ENCODE data around the gene NAT14. TPM values are rescaled to one million over a fixed set of nuclear protein-coding genes. Genes with fewer than 3 reads are reported as not detected.

The NAT14 gene
- total RNA-seq, 1 donor from 2014 or later = 33.1 TPM

DNA sequence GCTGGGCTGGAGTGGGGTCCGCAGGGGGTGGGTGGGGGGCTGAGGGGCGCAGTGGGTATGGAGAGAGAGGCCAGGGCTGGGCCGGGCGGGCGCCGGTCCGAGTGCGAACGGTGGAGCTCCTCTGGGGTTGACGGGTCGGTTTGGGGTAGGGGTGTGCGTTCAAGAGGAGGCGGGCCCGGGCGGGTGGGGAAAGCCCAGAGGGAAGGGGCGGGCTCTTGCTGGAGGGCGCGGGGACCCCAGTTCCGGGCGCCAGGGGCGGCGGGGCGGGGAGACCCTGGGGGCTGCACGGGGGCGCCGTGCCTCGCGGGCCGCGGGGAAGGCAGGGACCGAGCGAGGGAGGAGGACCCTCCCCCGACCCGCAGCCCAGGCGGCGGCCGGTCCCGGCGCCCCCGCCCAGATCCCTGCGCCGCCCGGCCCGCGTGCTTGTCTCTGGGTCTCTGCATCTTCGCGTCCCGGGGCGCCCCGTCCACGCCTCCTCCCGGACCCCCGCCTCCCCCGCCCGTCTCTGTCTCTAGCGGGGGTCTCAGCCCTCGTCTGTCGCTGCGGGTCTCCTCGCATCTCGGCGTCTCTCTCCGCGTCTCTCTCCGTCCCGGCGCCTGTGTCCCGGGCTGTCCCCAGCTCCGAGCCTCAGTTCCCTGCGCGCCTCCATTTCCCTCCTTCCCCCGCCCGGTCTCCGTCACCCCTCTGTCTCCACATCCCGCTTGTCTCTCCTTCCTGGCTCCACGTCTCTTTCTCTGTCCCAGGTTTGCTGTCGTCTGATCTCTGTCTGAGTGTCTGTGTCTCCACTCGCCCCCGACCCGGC lies 33.6 kb upstream of the NAT14 start:
- TF ChIP-seq, protein P1, sequence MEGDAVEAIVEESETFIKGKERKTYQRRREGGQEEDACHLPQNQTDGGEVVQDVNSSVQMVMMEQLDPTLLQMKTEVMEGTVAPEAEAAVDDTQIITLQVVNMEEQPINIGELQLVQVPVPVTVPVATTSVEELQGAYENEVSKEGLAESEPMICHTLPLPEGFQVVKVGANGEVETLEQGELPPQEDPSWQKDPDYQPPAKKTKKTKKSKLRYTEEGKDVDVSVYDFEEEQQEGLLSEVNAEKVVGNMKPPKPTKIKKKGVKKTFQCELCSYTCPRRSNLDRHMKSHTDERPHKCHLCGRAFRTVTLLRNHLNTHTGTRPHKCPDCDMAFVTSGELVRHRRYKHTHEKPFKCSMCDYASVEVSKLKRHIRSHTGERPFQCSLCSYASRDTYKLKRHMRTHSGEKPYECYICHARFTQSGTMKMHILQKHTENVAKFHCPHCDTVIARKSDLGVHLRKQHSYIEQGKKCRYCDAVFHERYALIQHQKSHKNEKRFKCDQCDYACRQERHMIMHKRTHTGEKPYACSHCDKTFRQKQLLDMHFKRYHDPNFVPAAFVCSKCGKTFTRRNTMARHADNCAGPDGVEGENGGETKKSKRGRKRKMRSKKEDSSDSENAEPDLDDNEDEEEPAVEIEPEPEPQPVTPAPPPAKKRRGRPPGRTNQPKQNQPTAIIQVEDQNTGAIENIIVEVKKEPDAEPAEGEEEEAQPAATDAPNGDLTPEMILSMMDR (IDR thresholded peaks at IDR 0.05) = no peak
- Mint-ChIP-seq H3K27me3 (ENCODE audit: low read depth) (peaks cover 15% of the 10 kb centered on the region), H3K9me3 (ENCODE audit: low read depth) (no peaks in the 10 kb centered on the region), H3K36me3 (ENCODE audit: low read depth) (peaks cover 3% of the 10 kb centered on the region), H3K4me1 (ENCODE audit: low read depth) (peaks cover 10% of the 10 kb centered on the region), H3K27ac (ENCODE audit: unreplicated experiment) (peak overlapping the region; percentile 27), H3K4me3 (ENCODE audit: unreplicated experiment) (peak overlapping the region; percentile 53)
- no peak for DNase-seq (ENCODE audit: low spot score)

DNA sequence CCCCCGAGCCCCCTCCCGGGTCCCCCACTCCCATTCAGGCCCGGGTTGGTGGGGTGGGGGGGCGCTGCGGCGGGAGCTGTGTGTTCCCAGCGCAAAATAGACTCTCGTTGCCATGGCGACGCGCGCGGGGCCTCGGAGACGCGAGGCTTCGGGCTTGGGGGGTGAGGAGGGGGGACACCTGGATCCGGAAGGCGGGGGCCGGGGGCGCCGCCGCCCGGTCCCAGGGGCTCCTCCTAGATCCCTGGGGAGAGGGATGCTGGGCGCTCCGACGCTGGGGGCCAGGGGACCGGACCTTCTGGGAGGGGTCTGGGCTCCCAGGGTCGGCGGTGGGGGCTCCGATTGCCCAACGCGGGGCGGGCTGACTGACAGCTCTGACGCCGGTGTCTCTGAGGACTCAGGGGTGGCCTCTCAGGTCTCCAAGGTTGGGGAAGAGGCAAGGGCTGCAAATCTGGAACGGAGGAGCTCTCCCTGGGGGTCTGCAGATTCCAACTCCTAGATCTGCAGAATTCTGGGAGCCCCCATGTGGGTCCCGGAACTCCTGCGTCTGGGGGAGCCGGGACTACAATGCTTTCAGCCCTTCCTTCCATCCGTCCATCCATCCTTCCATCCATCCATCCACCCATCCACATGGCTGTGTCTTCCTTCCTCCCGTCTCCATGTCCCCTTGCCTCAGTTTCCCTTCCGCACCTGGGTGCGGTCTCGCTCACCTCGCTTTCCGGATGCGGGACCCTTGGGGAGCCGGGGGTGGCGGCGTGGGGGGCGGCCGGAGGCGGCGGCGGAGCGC lies 32.8 kb upstream of the NAT14 start:
- DNase-seq (ENCODE audit: low spot score) = no peak
- Mint-ChIP-seq H3K27ac (ENCODE audit: unreplicated experiment) (no peak overlapping the region), H3K27me3 (ENCODE audit: low read depth) (peaks cover 15% of the 10 kb centered on the region), H3K4me1 (ENCODE audit: low read depth) (peaks cover 10% of the 10 kb centered on the region), H3K36me3 (ENCODE audit: low read depth) (peaks cover 3% of the 10 kb centered on the region), H3K4me3 (ENCODE audit: unreplicated experiment) (no peak overlapping the region), H3K9me3 (ENCODE audit: low read depth) (no peaks in the 10 kb centered on the region)
- TF ChIP-seq, protein P1 (IDR thresholded peaks at IDR 0.05) = no peak

DNA sequence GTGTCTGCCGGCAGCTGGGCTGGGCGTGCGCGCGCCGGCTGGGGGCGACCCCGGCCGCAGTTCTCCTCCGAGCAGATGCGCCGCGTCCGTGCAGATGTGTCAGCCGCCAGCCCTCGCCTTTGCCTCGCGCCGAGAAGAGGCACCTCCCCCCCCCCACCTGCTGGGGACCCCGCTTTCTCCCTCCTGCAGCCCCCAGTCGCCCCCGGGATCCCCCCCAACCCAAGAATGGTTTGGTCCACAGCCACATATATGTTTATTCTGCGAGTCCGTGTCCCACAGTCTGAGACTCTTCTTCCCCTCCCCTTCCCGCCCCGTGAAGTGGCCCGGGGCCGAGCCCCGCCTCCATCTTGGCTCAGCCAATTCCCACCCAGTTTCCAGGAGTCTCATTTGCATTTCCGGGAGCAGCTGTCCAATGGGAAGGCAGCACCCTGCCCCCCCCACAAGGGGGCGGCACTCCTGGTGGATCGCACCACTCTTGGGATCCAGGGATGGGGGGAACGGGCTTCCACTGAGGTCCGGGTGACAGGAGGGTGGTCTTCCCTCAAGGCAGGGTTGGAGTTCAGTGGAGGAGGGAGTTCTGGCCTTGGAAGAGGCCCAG lies 32.1 kb upstream of the NAT14 start:
- H3K27ac Mint-ChIP-seq (ENCODE audit: unreplicated experiment) = no peak overlapping the region
- no peak overlapping the region for H3K4me3 Mint-ChIP-seq (ENCODE audit: unreplicated experiment)
- peaks cover 10% of the 10 kb centered on the region for H3K4me1 Mint-ChIP-seq (ENCODE audit: low read depth)
- TF ChIP-seq, protein P1 (IDR thresholded peaks at IDR 0.05) = peak; percentile 45
- peaks cover 15% of the 10 kb centered on the region for H3K27me3 Mint-ChIP-seq (ENCODE audit: low read depth)
- H3K36me3 Mint-ChIP-seq (ENCODE audit: low read depth) = peaks cover 3% of the 10 kb centered on the region
- no peak for DNase-seq (ENCODE audit: low spot score)
- H3K9me3 Mint-ChIP-seq (ENCODE audit: low read depth) = no peaks in the 10 kb centered on the region

DNA sequence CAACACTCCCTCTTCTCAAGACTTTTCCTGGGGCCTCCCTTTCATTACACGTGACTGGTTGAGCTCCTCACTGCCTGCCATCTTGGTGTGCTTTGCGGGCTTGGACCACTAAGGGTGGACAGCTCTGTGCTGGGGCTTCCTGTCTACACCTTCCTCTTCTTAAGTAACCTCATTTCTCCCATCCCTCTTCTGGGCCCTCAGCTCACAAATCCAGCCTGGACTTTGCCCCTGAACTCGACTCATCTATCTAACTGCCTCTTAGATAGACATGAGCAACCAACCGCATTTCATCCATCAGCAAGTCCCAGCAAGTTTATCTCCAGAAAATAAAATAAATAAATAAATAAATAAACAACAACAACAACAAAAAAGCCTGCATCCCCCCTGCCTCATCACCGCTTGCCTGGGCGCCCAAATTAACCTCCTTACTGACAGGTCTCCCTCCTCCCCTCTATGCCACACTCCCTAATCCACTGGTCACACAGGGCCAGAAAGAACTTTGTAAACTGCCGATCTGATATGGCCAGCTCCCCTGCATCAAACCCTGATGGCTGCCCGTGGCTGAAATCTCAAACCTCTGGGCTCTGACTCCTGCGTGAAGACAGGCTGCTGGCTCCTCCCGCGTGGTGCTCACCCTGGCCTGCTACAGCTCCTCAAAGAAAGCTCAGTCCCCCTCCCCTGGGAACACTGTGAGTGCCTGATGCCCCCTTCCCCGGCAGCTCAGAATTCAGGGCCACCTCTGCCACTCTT lies 31.3 kb upstream of the NAT14 start:
- no peak for DNase-seq (ENCODE audit: low spot score)
- Mint-ChIP-seq H3K36me3 (ENCODE audit: low read depth) (peaks cover 3% of the 10 kb centered on the region), H3K4me1 (ENCODE audit: low read depth) (peaks cover 10% of the 10 kb centered on the region), H3K9me3 (ENCODE audit: low read depth) (no peaks in the 10 kb centered on the region), H3K27me3 (ENCODE audit: low read depth) (peaks cover 15% of the 10 kb centered on the region), H3K4me3 (ENCODE audit: unreplicated experiment) (no peak overlapping the region), H3K27ac (ENCODE audit: unreplicated experiment) (no peak overlapping the region)
- TF ChIP-seq, protein P1 (IDR thresholded peaks at IDR 0.05) = no peak
